GM19324 (cell line): Measurements from ENCODE around the gene TMBIM6.
"Not testable (repeated sequence)": the region's sequence is repeated elsewhere in the genome, so short reads cannot be mapped to it uniquely, and the experiment has no call there.

ENCODE experiments used
- ATAC-seq: cut with Tn5 transposase; IDR thresholded peaks from one replicate; pipeline ENCODE4 v1.9.1; 2021; ENCODE audit warnings: mild to moderate bottlenecking, moderate library complexity; ENCODE audit not compliant: unreplicated experiment, low FRiP score

The TMBIM6 gene, protein sequence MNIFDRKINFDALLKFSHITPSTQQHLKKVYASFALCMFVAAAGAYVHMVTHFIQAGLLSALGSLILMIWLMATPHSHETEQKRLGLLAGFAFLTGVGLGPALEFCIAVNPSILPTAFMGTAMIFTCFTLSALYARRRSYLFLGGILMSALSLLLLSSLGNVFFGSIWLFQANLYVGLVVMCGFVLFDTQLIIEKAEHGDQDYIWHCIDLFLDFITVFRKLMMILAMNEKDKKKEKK

DNA sequence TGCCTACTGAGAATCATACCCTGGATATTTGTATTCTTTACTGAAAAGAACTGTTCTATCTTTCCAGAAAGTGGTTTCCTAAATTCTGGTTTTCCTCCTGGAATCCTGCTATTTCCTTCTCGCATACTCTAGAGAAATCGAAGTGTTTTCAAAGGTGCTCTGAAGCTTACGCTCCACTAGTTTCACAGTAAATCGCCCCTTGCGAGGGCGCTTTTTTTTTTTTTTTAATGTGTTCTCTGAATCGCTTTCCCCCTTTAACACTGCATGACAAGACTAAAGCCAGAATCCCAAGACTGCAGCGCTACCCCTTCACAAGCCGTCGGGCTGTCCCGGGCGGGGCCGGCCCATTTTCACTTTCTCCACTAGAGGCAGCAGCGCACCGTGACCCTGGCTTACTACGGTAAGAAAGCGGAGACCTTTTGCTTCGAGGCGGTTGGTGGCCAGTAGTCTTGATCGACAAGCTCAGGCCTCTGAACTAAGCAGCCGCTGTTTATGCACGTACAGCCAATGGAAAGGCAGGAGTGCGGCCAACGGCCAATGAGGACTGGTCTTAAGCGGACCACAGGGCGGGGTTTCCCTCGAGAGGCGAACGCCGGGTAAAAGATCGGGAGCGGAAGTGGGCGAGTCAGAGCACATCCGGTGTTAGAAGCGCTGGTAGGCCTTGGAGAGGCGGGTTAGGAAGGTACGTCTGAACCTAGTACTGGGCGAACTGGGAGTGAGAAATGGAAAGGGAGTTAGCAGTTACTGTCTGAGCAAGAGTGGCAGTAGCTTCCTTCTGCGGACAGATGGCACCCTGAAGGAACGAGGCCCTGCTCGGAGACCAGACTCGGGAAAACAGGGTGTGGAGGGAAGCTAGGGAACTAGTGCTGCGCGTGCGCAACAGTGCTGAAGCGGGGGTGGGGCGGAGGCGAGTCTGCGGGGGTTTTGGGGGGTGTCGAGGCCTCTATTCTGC lies at the start of gene TMBIM6:
Gene TMBIM6, plus strand, starts transcription at position 628 of the 952 bp plus-strand sequence. CDS start 10,937 bp downstream, outside the sequence.
- peak; percentile 99 for ATAC-seq

- ATAC-seq, result no peak
These were observed 48.5 kb upstream of the TMBIM6 start for GRCh38 chr12:49692851-49693250.

- no peak for ATAC-seq
These were observed 47.4 kb upstream of the TMBIM6 start for GRCh38 chr12:49693931-49694444.

GRCh38 chr12:49696723-49697122 lies 44.6 kb upstream of the TMBIM6 start:
- no peak for ATAC-seq

- ATAC-seq, result no peak
These were observed 43.5 kb upstream of the TMBIM6 start for GRCh38 chr12:49697808-49698207.

- peak; percentile 68 for ATAC-seq
These were observed 42.5 kb upstream of the TMBIM6 start for GRCh38 chr12:49698619-49699545.

DNA sequence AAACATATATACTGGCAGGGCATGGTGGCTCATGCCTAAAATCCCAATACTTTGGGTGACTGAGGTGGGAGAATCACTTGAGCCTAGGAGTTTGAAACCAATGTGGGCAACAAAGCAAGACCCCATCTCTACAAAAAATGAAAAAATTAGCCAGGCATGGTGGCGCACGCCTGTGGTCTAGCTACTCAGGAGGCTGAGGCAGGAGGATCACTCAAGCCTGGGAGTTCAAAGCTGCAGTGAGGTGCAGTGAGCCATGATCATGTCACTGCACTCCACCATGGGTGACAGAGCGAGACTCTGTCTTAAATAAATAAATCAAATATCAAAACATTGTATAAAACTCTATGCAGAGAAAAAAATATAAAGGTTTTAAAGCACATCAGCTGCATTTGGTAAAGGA lies 39.3 kb upstream of the TMBIM6 start:
- ATAC-seq, result no peak

DNA sequence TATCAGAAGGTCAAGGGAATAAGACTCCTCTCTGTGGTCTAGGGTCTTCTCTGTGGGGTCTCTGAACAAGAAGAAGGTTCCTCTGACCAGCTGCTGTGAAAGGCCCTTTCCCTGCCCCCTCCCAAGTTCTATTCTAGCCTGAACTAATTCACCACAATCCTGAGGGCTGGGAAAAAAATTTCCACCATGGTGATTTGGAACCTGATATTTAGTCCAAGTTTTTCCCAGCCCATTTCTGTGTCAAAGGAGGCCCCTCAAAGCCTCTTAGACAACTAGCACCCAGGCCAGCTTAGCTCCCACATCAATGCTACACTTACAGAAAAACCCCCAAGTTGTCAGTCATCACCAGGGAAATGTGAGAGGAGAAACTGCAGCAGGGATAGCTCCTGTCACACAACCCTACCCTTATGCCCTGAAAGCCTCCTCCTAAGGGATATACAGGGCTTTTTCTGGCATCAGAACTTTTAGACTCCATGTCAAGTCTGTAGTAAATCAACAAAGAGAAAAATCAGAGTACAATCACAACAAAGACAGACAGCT lies 38.6 kb upstream of the TMBIM6 start:
- no peak for ATAC-seq

DNA sequence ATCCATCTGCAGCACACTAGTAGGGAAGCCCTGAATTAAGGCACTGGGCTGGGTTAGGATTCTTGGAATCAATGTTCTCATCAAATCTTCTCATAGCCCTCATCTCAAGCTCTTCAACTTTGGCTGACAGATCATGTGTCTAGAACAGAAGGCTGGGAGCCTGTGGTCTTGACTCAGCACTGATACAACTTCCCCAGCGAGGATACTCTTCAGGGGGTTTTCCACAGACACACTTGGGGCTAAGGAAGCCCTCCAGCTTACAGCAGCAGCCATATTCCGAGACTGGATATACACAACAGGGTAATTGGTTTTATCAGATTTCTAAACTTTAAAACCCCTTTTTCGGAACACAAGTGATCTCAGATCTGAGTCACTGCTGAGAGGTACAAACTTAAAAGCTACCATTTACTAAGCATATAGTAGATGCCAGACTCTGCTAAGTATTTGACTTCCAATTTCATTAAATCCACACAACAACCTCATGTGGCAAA lies 37.7 kb upstream of the TMBIM6 start:
- ATAC-seq, result no peak

- no peak for ATAC-seq
These were observed 35.8 kb upstream of the TMBIM6 start for GRCh38 chr12:49705479-49706134.

GRCh38 chr12:49706351-49707127 lies 34.8 kb upstream of the TMBIM6 start:
- peak; percentile 28 for ATAC-seq

- peak; percentile 90 for ATAC-seq
These were observed 34.1 kb upstream of the TMBIM6 start, which contains the start of gene FMNL3 for GRCh38 chr12:49707128-49707811. Gene FMNL3 (minus strand): TSS chr12:49707405. CDS start chr12:49707180, 225 bp downstream.

DNA sequence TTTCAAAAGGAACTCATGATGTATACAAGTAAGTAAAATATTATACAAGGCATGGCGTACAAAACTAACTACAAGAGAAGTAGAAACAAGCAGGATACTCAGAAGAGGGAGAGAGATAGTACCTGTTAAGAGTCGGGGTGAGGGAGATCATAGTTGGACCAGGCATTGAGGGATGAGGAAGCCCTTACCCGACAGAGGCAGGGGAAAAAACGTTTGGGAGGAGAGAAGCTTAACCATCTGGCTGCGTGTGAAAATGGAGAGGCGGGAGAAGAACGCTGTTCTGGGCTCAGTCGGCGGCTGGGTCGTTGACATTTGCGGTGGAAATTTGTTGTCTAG lies 33.6 kb upstream of the TMBIM6 start:
- ATAC-seq, result no peak

DNA sequence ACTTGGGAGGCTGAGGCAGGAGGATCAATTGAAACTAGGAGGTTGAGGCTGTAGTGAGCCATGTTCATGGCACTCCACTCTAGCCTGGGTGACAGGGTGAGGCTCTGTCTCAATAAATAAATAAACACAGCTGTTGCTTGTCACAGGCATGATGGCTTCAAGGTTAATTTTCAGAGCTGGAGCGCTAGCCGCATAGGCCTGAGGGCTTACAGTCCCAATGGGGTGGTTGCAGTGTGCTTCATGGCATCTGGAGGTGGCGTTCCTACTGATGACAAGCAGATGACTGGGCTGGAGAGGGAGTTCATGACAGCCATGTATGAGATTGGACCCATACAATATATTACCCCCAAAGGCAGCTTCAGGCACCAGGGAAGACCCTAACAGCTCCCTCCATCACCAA lies 32.5 kb upstream of the TMBIM6 start:
- ATAC-seq, result no peak

DNA sequence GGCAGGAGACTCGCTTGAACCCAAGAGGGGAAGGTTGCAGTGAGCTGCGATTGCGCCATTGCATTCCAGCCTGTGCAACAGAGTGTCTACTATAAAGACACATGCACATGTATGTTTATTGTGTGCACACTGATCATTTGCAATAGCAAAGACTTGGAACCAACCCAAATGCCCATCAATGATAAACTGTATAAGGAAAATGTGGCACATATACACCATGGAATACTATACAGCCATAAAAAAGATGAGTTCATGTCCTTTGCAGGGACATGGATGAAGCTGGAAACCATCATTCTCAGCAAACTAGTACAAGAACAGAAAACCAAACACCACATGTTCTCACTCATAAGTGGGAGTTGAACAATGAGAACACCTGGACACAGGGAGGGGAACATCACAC lies 27.4 kb upstream of the TMBIM6 start:
- ATAC-seq, result not testable (repeated sequence)

DNA sequence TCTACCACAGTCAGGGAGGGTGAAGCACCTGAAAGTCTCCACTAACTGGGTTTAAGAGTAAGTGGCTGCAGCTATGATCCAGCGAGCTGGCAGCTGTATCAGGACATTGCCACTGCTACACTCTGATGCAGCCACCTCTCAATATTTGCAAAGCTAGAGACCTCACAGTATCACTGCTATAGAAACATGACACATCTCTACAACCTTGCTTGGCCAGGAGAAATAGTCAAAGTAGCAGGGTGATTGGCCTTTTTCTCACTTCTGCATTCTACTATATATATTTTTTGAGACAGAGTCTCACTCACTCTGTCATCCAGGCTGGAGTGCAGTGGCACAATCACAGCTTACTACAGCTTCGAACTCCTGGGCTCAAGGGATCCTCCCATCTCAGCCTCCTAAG lies 24.8 kb upstream of the TMBIM6 start:
- ATAC-seq, result peak; percentile 43

DNA sequence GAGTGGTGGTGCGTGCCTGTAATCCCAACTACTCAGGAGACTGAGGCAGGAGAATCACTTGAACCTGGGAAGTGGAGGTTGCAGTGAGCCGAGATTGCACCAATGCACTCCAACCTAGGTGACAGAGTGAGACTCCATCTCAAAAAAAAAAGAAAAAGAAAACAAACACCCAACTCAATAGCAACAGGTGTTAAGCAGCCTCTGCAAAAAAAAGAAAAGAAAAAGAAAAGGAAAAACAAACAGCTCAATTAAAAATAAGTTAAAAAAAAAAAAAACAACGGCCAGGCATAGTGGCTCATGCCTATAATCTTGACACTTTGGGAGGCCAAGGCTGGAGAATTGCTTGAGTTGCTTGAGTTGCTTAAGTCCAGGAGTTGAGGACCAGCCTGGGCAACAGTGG lies 23.6 kb upstream of the TMBIM6 start:
- not testable (repeated sequence) for ATAC-seq

- ATAC-seq, result no peak
These were observed 21.1 kb upstream of the TMBIM6 start for GRCh38 chr12:49720214-49720613.
